ENCODE data around the gene GARRE1.
"Not testable (repeated sequence)": the region's sequence is repeated elsewhere in the genome, so short reads cannot be mapped to it uniquely, and the experiment has no call there.

GARRE1 gene

GRCh38 chr19:34253167-34253566 is 1.2 kb upstream of the GARRE1 start:
- not testable (repeated sequence) for H3K36me3 ChIP-seq (ENCODE audit: control insufficient read depth, insufficient read depth, low read length, severe bottlenecking); DNase-seq (ENCODE audit: low read depth); H3K9me3 ChIP-seq (ENCODE audit: control insufficient read depth, low read length); H3K9ac ChIP-seq (ENCODE audit: low read length); H3K27me3 ChIP-seq (replicated peaks; ENCODE audit: control insufficient read depth, insufficient read depth, low read length)
- peak overlapping the region; percentile 91 for H3K4me3 ChIP-seq (ENCODE audit: low read length)
- H3K4me1 ChIP-seq (ENCODE audit: control insufficient read depth, insufficient read depth, low read length) = peaks cover 26% of the 10 kb centered on the region

- DNase-seq (ENCODE audit: low read depth); H3K27me3 ChIP-seq (replicated peaks; ENCODE audit: control insufficient read depth, insufficient read depth, low read length); H3K36me3 ChIP-seq (ENCODE audit: control insufficient read depth, insufficient read depth, low read length, severe bottlenecking); H3K9me3 ChIP-seq (ENCODE audit: control insufficient read depth, low read length): not testable (repeated sequence)
- peaks cover 26% of the 10 kb centered on the region for H3K4me1 ChIP-seq (ENCODE audit: control insufficient read depth, insufficient read depth, low read length)
- H3K9ac ChIP-seq (ENCODE audit: low read length) = peak overlapping the region; percentile 92
- H3K4me3 ChIP-seq (ENCODE audit: low read length) = peak overlapping the region; percentile 91
These were observed 691 bp upstream of the GARRE1 start for GRCh38 chr19:34253681-34254045.

GRCh38 chr19:34254698-34255432 is 511 bp downstream of the GARRE1 start:
- peak; percentile 69 for DNase-seq (ENCODE audit: low read depth)
- H3K9me3 ChIP-seq (ENCODE audit: control insufficient read depth, low read length) = no peaks in the 10 kb centered on the region
- H3K36me3 ChIP-seq (ENCODE audit: control insufficient read depth, insufficient read depth, low read length, severe bottlenecking) = no peaks in the 10 kb centered on the region
- peaks cover 26% of the 10 kb centered on the region for H3K4me1 ChIP-seq (ENCODE audit: control insufficient read depth, insufficient read depth, low read length)
- no peaks in the 10 kb centered on the region for H3K27me3 ChIP-seq (replicated peaks; ENCODE audit: control insufficient read depth, insufficient read depth, low read length)
- peak overlapping the region; percentile 89 for H3K9ac ChIP-seq (ENCODE audit: low read length)
- peak overlapping the region; percentile 86 for H3K4me3 ChIP-seq (ENCODE audit: low read length)

- H3K9me3 ChIP-seq (ENCODE audit: control insufficient read depth, low read length) = no peaks in the 10 kb centered on the region
- peak overlapping the region; percentile 89 for H3K9ac ChIP-seq (ENCODE audit: low read length)
- no peaks in the 10 kb centered on the region for H3K27me3 ChIP-seq (replicated peaks; ENCODE audit: control insufficient read depth, insufficient read depth, low read length)
- peaks cover 27% of the 10 kb centered on the region for H3K4me1 ChIP-seq (ENCODE audit: control insufficient read depth, insufficient read depth, low read length)
- peak overlapping the region; percentile 86 for H3K4me3 ChIP-seq (ENCODE audit: low read length)
- no peaks in the 10 kb centered on the region for H3K36me3 ChIP-seq (ENCODE audit: control insufficient read depth, insufficient read depth, low read length, severe bottlenecking)
- DNase-seq (ENCODE audit: low read depth) = no peak
These were observed 1.2 kb downstream of the GARRE1 start for GRCh38 chr19:34255546-34255945.

DNA sequence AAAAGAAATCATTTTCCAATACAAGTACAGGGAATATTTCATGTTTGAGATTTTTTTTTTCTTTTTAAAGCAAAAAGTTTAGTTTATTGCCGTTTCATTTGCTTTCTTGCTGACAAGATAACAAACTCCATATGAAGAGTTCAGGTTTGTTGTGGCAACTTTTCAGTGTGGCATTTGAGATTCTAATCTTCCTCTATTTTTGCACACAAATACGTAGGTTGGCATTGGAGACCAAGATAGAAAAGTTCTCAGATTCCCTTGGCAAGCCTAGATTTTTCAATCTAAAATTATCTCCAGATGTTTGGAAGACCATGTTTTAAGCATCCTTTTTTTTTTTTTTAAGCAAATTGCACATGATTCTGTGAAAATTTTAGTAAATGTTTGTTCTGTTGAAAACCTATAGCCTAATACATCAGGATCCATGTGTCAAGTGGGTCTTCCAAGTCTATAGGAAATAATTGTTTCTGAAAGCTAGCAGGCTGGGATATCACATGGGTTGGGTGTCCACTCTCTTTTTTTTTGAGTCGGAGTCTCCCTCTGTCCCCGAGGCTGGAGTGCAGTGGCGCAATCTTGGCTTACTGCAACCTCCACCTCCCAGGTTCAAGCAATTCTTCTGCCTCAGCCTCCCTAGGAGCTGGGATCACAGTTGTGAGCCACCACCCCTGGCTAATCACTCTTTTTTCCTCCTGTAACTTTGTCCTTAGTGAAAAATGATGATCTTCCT is 2.6 kb downstream of the GARRE1 start:
- Histone ChIP-seq H3K9me3 (ENCODE audit: control insufficient read depth, low read length) (no peaks in the 10 kb centered on the region), H3K4me1 (ENCODE audit: control insufficient read depth, insufficient read depth, low read length) (peaks cover 36% of the 10 kb centered on the region), H3K4me3 (ENCODE audit: low read length) (no peak overlapping the region), H3K9ac (ENCODE audit: low read length) (no peak overlapping the region), H3K27me3 (replicated peaks; ENCODE audit: control insufficient read depth, insufficient read depth, low read length) (no peaks in the 10 kb centered on the region), H3K36me3 (ENCODE audit: control insufficient read depth, insufficient read depth, low read length, severe bottlenecking) (no peaks in the 10 kb centered on the region)
- DNase-seq (ENCODE audit: low read depth) = peak; percentile 78

DNA sequence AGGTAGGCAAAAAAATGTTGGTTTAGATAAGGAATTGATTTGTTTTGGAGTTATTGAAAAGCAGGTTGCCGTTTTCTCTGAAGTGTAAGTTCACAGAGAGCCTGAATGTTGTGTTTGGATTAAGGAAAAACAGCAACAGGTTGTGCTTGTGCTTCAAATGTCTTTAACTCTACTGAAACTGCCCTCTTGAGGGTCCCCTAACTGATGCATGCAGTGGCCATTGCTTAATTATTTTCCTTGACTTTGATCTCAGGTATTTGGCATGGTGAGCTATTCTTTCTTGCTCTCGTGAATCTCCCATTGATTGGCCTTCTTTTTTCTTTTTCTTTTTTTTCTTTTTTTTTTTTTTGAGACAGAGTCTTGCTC is 3.2 kb downstream of the GARRE1 start:
- no peaks in the 10 kb centered on the region for H3K27me3 ChIP-seq (replicated peaks; ENCODE audit: control insufficient read depth, insufficient read depth, low read length)
- no peak for DNase-seq (ENCODE audit: low read depth)

GRCh38 chr19:34259367-34260095 is 5.2 kb downstream of the GARRE1 start:
- no peak for DNase-seq (ENCODE audit: low read depth)
- Histone ChIP-seq H3K9me3 (ENCODE audit: control insufficient read depth, low read length) (no peaks in the 10 kb centered on the region), H3K9ac (ENCODE audit: low read length) (no peak overlapping the region), H3K36me3 (ENCODE audit: control insufficient read depth, insufficient read depth, low read length, severe bottlenecking) (no peaks in the 10 kb centered on the region), H3K27me3 (replicated peaks; ENCODE audit: control insufficient read depth, insufficient read depth, low read length) (no peaks in the 10 kb centered on the region), H3K4me3 (ENCODE audit: low read length) (no peak overlapping the region), H3K4me1 (ENCODE audit: control insufficient read depth, insufficient read depth, low read length) (peaks cover 28% of the 10 kb centered on the region)

More for the DNA sequence above, 3.2 kb downstream of the GARRE1 start:
- H3K9me3 ChIP-seq (ENCODE audit: control insufficient read depth, low read length) = no peaks in the 10 kb centered on the region
- peaks cover 36% of the 10 kb centered on the region for H3K4me1 ChIP-seq (ENCODE audit: control insufficient read depth, insufficient read depth, low read length)
- H3K36me3 ChIP-seq (ENCODE audit: control insufficient read depth, insufficient read depth, low read length, severe bottlenecking) = no peaks in the 10 kb centered on the region
- no peak overlapping the region for H3K4me3 ChIP-seq (ENCODE audit: low read length)
- no peak overlapping the region for H3K9ac ChIP-seq (ENCODE audit: low read length)

DNA sequence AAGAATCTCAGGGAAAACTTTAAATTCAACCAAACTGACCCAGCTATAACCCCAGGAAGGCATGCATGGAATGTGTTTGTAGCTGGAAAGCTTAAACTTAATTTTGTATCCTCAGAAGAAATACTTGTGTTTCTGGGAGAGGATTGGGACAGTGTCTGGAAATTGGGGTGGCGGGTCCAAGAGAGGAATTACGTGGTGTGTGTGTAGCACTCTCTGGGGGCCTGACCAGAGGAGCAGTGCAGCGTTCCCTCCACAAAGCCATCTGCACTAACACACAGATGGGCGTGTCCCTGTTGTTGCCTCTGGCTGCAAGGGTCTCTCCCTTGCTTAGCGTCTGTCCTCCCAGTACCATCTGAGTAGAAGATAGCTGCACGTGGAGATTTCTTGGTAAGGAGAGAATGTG is 6.4 kb downstream of the GARRE1 start:
- Histone ChIP-seq H3K9me3 (ENCODE audit: control insufficient read depth, low read length) (no peaks in the 10 kb centered on the region), H3K9ac (ENCODE audit: low read length) (no peak overlapping the region), H3K4me1 (ENCODE audit: control insufficient read depth, insufficient read depth, low read length) (peaks cover 22% of the 10 kb centered on the region), H3K36me3 (ENCODE audit: control insufficient read depth, insufficient read depth, low read length, severe bottlenecking) (peaks cover 2% of the 10 kb centered on the region), H3K27me3 (replicated peaks; ENCODE audit: control insufficient read depth, insufficient read depth, low read length) (no peaks in the 10 kb centered on the region), H3K4me3 (ENCODE audit: low read length) (peak overlapping the region; percentile 48)
- DNase-seq (ENCODE audit: low read depth) = peak; percentile 50

- Histone ChIP-seq H3K9me3 (ENCODE audit: control insufficient read depth, low read length) (no peaks in the 10 kb centered on the region), H3K27me3 (replicated peaks; ENCODE audit: control insufficient read depth, insufficient read depth, low read length) (no peaks in the 10 kb centered on the region), H3K36me3 (ENCODE audit: control insufficient read depth, insufficient read depth, low read length, severe bottlenecking) (peaks cover 4% of the 10 kb centered on the region), H3K4me3 (ENCODE audit: low read length) (peak overlapping the region; percentile 48), H3K4me1 (ENCODE audit: control insufficient read depth, insufficient read depth, low read length) (peaks cover 20% of the 10 kb centered on the region), H3K9ac (ENCODE audit: low read length) (no peak overlapping the region)
- DNase-seq (ENCODE audit: low read depth) = no peak
These were observed 7.2 kb downstream of the GARRE1 start for GRCh38 chr19:34261334-34262109.

DNA sequence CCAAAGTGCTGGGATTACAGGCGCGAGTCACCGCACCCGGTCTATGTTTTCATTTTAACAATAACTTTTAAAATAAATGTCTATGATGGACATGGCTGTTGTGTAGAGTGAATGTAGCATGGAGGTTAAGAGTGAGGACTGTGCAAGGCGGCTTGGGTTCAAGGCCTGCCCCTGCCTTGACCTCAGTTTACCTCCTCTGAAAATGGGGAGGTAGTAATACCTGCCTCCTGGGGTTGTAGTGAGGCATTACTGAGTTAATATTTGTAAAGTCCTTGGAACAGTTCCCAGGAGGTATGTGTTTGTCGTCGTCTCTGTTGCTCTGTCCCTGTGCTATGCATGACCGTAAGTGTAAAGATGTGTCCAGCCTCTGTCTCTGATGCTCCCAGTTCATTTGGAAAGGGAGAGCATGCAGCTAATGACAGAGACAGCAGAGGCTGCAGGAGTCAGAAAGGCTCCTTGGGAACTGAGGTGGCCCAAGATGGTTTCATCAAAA is 9.4 kb downstream of the GARRE1 start:
- DNase-seq (ENCODE audit: low read depth) = no peak
- H3K9me3 ChIP-seq (ENCODE audit: control insufficient read depth, low read length) = no peaks in the 10 kb centered on the region
- H3K4me1 ChIP-seq (ENCODE audit: control insufficient read depth, insufficient read depth, low read length) = peaks cover 10% of the 10 kb centered on the region
- H3K27me3 ChIP-seq (replicated peaks; ENCODE audit: control insufficient read depth, insufficient read depth, low read length) = no peaks in the 10 kb centered on the region
- H3K9ac ChIP-seq (ENCODE audit: low read length) = no peak overlapping the region
- H3K36me3 ChIP-seq (ENCODE audit: control insufficient read depth, insufficient read depth, low read length, severe bottlenecking) = peaks cover 4% of the 10 kb centered on the region
- H3K4me3 ChIP-seq (ENCODE audit: low read length) = no peak overlapping the region
